HUES6 (cell line): ENCODE results near the gene FHDC1.

ENCODE experiments used
- H3K27ac ChIP-seq: 2 replicates; pipeline ENCODE4 v1.7.0; 2013; ENCODE audit warnings: low read depth, mild to moderate bottlenecking, low read length, inconsistent platforms
- H3K27me3 ChIP-seq: 2 replicates; pipeline ENCODE4 v1.6.1; 2013; ENCODE audit warnings: low read length; ENCODE audit not compliant: control insufficient read depth, insufficient read depth
- H3K36me3 ChIP-seq: 2 replicates; pipeline ENCODE4 v1.6.1; 2013; ENCODE audit warnings: low read length; ENCODE audit not compliant: control insufficient read depth, insufficient read depth
- H3K4me1 ChIP-seq: 2 replicates; pipeline ENCODE4 v1.6.1; 2013; ENCODE audit warnings: low read length; ENCODE audit not compliant: control insufficient read depth, insufficient read depth
- H3K4me3 ChIP-seq: 2 replicates; pipeline ENCODE4 v1.5.1; 2013; ENCODE audit warnings: low read depth, low read length
- H3K9ac ChIP-seq: one replicate; pipeline ENCODE4 v1.6.1; 2013; ENCODE audit warnings: mild to moderate bottlenecking, low read length
- H3K9me3 ChIP-seq: 2 replicates; pipeline ENCODE4 v1.6.1; 2013; ENCODE audit warnings: low read depth, low read length; ENCODE audit not compliant: control insufficient read depth, insufficient read depth

FHDC1 gene

GRCh38 chr4:153013202-153013977, 77.3 kb downstream of the FHDC1 start:
- H3K4me3 ChIP-seq = no peak overlapping the region
- H3K36me3 ChIP-seq = no peaks in the 10 kb centered on the region

GRCh38 chr4:153014460-153014859, 78.3 kb downstream of the FHDC1 start:
- H3K36me3 ChIP-seq = no peaks in the 10 kb centered on the region
- no peaks in the 10 kb centered on the region for H3K27me3 ChIP-seq
- peaks cover 21% of the 10 kb centered on the region for H3K9me3 ChIP-seq
- H3K27ac ChIP-seq = no peak overlapping the region
- H3K4me3 ChIP-seq = no peak overlapping the region
- no peaks in the 10 kb centered on the region for H3K4me1 ChIP-seq
- no peak overlapping the region for H3K9ac ChIP-seq

More at GRCh38 chr4:153013202-153013977, 77.3 kb downstream of the FHDC1 start:
- Histone ChIP-seq H3K4me1 (peaks cover 6% of the 10 kb centered on the region; the same call in 1 of the 2 replicates), H3K9me3 (peaks cover 21% of the 10 kb centered on the region), H3K27ac (no peak overlapping the region), H3K9ac (no peak overlapping the region), H3K27me3 (no peaks in the 10 kb centered on the region)

GRCh38 chr4:153016592-153016991, 80.5 kb downstream of the FHDC1 start:
- peaks cover 6% of the 10 kb centered on the region; the same call in 1 of the 2 replicates for H3K9me3 ChIP-seq
- H3K4me1 ChIP-seq = peaks cover 1% of the 10 kb centered on the region; the same call in 1 of the 2 replicates
- H3K27me3 ChIP-seq = no peaks in the 10 kb centered on the region
- no peak overlapping the region for H3K4me3 ChIP-seq
- no peak overlapping the region for H3K27ac ChIP-seq
- no peak overlapping the region for H3K9ac ChIP-seq
- H3K36me3 ChIP-seq = no peaks in the 10 kb centered on the region

- Histone ChIP-seq H3K4me3 (no peak overlapping the region), H3K9me3 (no peaks in the 10 kb centered on the region), H3K4me1 (peaks cover 8% of the 10 kb centered on the region), H3K27me3 (no peaks in the 10 kb centered on the region), H3K36me3 (no peaks in the 10 kb centered on the region), H3K9ac (no peak overlapping the region), H3K27ac (no peak overlapping the region)
These were observed 81.9 kb downstream of the FHDC1 start for GRCh38 chr4:153018031-153018430.

GRCh38 chr4:153018684-153019083, 82.6 kb downstream of the FHDC1 start:
- H3K4me3 ChIP-seq = no peak overlapping the region
- no peaks in the 10 kb centered on the region for H3K27me3 ChIP-seq
- no peak overlapping the region for H3K9ac ChIP-seq
- peaks cover 13% of the 10 kb centered on the region for H3K4me1 ChIP-seq
- H3K27ac ChIP-seq = no peak overlapping the region
- H3K9me3 ChIP-seq = no peaks in the 10 kb centered on the region
- H3K36me3 ChIP-seq = no peaks in the 10 kb centered on the region

- H3K27me3 ChIP-seq = no peaks in the 10 kb centered on the region
- no peaks in the 10 kb centered on the region for H3K36me3 ChIP-seq
- H3K27ac ChIP-seq = no peak overlapping the region
- no peaks in the 10 kb centered on the region for H3K9me3 ChIP-seq
- H3K4me3 ChIP-seq = no peak overlapping the region
- H3K9ac ChIP-seq = no peak overlapping the region
- H3K4me1 ChIP-seq = peaks cover 13% of the 10 kb centered on the region
These were observed 83.8 kb downstream of the FHDC1 start for GRCh38 chr4:153019906-153020305.

- Histone ChIP-seq H3K9ac (no peak overlapping the region), H3K36me3 (no peaks in the 10 kb centered on the region), H3K9me3 (no peaks in the 10 kb centered on the region), H3K4me3 (no peak overlapping the region), H3K4me1 (peaks cover 13% of the 10 kb centered on the region), H3K27ac (no peak overlapping the region), H3K27me3 (no peaks in the 10 kb centered on the region)
These were observed 84.3 kb downstream of the FHDC1 start for GRCh38 chr4:153020457-153020856.

GRCh38 chr4:153021276-153021675, 85.2 kb downstream of the FHDC1 start:
- Histone ChIP-seq H3K9me3 (no peaks in the 10 kb centered on the region), H3K4me3 (no peak overlapping the region), H3K27me3 (no peaks in the 10 kb centered on the region), H3K27ac (no peak overlapping the region), H3K4me1 (peaks cover 13% of the 10 kb centered on the region), H3K9ac (no peak overlapping the region), H3K36me3 (no peaks in the 10 kb centered on the region)

- Histone ChIP-seq H3K27ac (no peak overlapping the region), H3K27me3 (no peaks in the 10 kb centered on the region), H3K4me1 (peaks cover 13% of the 10 kb centered on the region), H3K9ac (no peak overlapping the region), H3K9me3 (peaks cover 5% of the 10 kb centered on the region), H3K36me3 (no peaks in the 10 kb centered on the region), H3K4me3 (no peak overlapping the region)
These were observed 86.2 kb downstream of the FHDC1 start for GRCh38 chr4:153022241-153022715.

GRCh38 chr4:153023139-153023538, 87.0 kb downstream of the FHDC1 start:
- Histone ChIP-seq H3K27ac (no peak overlapping the region), H3K9ac (no peak overlapping the region), H3K27me3 (no peaks in the 10 kb centered on the region), H3K4me1 (peaks cover 13% of the 10 kb centered on the region), H3K36me3 (no peaks in the 10 kb centered on the region), H3K9me3 (peaks cover 13% of the 10 kb centered on the region), H3K4me3 (no peak overlapping the region)

GRCh38 chr4:153023692-153024394, 87.7 kb downstream of the FHDC1 start:
- peaks cover 20% of the 10 kb centered on the region for H3K9me3 ChIP-seq
- no peaks in the 10 kb centered on the region for H3K27me3 ChIP-seq
- peaks cover 13% of the 10 kb centered on the region for H3K4me1 ChIP-seq
- no peak overlapping the region for H3K9ac ChIP-seq
- no peaks in the 10 kb centered on the region for H3K36me3 ChIP-seq
- no peak overlapping the region for H3K27ac ChIP-seq
- no peak overlapping the region for H3K4me3 ChIP-seq
